ENCODE results near the gene OLFM3.

OLFM3 gene

DNA sequence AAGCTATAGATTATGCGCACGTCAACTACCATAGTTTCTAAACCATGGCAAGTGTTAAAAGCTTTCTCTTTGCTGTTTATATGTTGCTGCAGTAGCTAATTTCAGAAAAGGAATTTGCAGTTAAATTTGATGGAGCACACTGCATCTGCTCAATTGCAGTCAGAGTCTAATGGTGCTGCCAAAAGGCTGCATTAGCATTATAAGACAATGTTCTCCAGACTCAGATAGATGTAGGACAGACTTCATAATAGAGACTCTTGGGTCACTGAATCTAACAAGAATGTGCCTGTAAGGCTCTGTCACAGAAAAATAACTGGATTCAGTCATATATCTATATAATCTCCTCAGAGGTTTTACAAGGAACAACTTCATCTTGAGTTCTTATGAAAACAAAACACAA is 198.3 kb downstream of the OLFM3 start:
- H3K27ac ChIP-seq (ENCODE audit: low read depth, low read length, severe bottlenecking): no peak overlapping the region
- H3K9me3 ChIP-seq (ENCODE audit: control insufficient read depth, low read length): no peaks in the 10 kb centered on the region
- H3K36me3 ChIP-seq (ENCODE audit: control insufficient read depth, insufficient read depth, low read length): no peaks in the 10 kb centered on the region
- WGBS, 2 experiments (ENCODE audit: insufficient coverage in 2 of 2): no CpG with 5 or more reads among the region's 2 CpGs
- no peaks in the 10 kb centered on the region for H3K4me1 ChIP-seq (ENCODE audit: control insufficient read depth, insufficient read depth, low read length, poor library complexity, severe bottlenecking)
- H3K4me3 ChIP-seq (ENCODE audit: extremely low read depth, insufficient read depth, low read length, poor library complexity, severe bottlenecking): no peak overlapping the region

DNA sequence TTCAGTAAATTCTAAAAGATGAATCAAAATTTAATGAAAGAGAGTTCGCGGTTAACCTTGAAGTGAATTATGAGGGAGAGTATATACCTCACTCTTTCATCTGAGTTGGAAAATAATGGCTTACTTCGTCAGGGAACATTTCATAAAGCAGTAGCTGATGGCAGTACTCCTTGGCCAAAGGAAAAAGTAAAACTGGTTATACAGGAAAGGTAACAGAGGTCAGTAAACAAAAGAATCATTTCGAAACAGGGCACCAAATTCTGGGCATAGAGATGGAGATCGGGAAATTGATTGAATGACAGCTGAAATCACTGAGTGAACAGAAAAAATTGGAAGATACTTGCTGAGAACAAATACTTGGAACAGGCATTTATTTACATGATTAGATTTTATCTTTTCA is 199.0 kb downstream of the OLFM3 start:
- Histone ChIP-seq H3K27ac (ENCODE audit: low read depth, low read length, severe bottlenecking) (no peak overlapping the region), H3K9me3 (ENCODE audit: control insufficient read depth, low read length) (no peaks in the 10 kb centered on the region), H3K4me3 (ENCODE audit: extremely low read depth, insufficient read depth, low read length, poor library complexity, severe bottlenecking) (no peak overlapping the region), H3K4me1 (ENCODE audit: control insufficient read depth, insufficient read depth, low read length, poor library complexity, severe bottlenecking) (no peaks in the 10 kb centered on the region), H3K36me3 (ENCODE audit: control insufficient read depth, insufficient read depth, low read length) (no peaks in the 10 kb centered on the region)
- 87 to 100% methylated on average over 2 to 5 of the region's 5 CpGs for WGBS, 2 experiments (ENCODE audit: insufficient coverage in 2 of 2)

DNA sequence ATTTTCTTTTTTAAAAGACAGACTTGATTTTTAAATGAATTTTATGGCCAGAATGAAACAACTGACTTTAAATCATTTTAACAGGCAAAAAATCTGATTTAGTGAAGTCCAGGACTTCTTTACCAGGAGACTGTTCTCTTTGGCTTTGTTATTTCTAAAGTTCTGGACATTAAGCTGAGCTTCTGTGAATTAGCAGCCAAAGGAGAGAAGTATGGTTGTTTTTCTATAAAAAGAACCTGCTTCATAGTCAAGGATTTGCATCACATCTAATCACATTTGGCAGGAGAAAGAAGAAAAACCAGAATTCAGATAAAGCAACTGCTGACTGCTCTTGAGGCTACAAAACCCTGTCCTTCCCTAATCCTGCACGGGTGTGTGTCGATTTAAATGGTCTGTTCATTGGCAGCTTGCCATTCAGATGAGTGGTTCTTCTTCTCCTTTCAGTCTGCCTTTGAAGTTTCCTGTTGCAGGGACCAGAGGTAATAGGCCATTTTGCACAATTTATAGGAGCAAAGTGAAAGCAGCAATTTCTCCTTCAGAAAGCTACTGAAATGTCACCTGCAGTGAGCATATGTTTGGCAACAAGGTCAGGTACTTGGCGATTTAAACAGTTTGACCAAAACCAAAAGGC is 215.4 kb downstream of the OLFM3 start:
- 87 to 97% methylated on average over 3 of the region's 3 CpGs for WGBS, 2 experiments (ENCODE audit: insufficient coverage in 2 of 2)
- no peaks in the 10 kb centered on the region for H3K36me3 ChIP-seq (ENCODE audit: control insufficient read depth, insufficient read depth, low read length)
- H3K4me1 ChIP-seq (ENCODE audit: control insufficient read depth, insufficient read depth, low read length, poor library complexity, severe bottlenecking): no peaks in the 10 kb centered on the region
- no peak overlapping the region for H3K27ac ChIP-seq (ENCODE audit: low read depth, low read length, severe bottlenecking)
- no peaks in the 10 kb centered on the region for H3K9me3 ChIP-seq (ENCODE audit: control insufficient read depth, low read length)
- no peak overlapping the region for H3K4me3 ChIP-seq (ENCODE audit: extremely low read depth, insufficient read depth, low read length, poor library complexity, severe bottlenecking)

DNA sequence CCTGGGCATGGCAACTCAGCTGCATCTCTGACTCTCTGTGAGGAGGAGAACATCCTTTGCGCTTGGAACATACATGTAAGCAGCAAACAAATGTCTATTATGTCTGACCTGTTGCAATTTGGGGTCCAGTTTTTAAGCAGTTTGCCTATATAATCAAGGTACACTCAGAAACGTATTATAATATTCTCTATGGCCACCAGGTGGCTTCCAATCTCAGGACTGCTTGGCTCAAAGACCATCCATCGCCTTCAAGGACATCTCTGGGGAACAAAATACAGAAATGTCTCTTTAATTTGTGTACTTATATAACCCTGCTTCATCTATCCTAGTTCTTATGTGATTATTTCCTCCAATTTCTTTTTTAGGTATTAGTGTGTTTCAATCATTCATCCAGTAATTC is 227.2 kb downstream of the OLFM3 start:
- no peak overlapping the region for H3K27ac ChIP-seq (ENCODE audit: low read depth, low read length, severe bottlenecking)
- H3K4me1 ChIP-seq (ENCODE audit: control insufficient read depth, insufficient read depth, low read length, poor library complexity, severe bottlenecking): no peaks in the 10 kb centered on the region
- H3K9me3 ChIP-seq (ENCODE audit: control insufficient read depth, low read length): no peaks in the 10 kb centered on the region
- 58% methylated on average over 2 of the region's 3 CpGs; no CpG with 5 or more reads in 1 of the 2 experiments for WGBS, 2 experiments (ENCODE audit: insufficient coverage in 2 of 2)
- H3K36me3 ChIP-seq (ENCODE audit: control insufficient read depth, insufficient read depth, low read length): no peaks in the 10 kb centered on the region
- no peak overlapping the region for H3K4me3 ChIP-seq (ENCODE audit: extremely low read depth, insufficient read depth, low read length, poor library complexity, severe bottlenecking)

DNA sequence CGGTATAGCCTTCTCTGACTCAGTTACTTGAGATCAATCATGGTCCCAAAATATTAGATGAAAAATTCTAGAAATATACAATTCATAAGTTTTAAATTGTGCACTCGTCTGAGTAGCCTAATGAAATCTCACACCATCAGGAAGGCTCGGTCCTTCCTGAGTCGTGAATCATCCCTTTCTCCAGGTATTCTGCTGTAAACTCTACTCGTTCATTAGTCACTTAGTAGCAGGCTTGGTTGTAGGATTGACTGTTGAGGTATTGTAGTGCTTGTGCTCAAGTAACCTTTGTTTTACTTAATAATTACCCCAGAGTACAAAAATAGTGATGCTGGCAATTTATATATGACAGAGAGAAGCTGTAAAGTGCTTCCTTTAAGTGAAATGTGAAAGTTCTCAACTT is 238.7 kb downstream of the OLFM3 start:
- no peaks in the 10 kb centered on the region for H3K36me3 ChIP-seq (ENCODE audit: control insufficient read depth, insufficient read depth, low read length)
- no peaks in the 10 kb centered on the region for H3K4me1 ChIP-seq (ENCODE audit: control insufficient read depth, insufficient read depth, low read length, poor library complexity, severe bottlenecking)
- H3K9me3 ChIP-seq (ENCODE audit: control insufficient read depth, low read length): no peaks in the 10 kb centered on the region
- no peak overlapping the region for H3K4me3 ChIP-seq (ENCODE audit: extremely low read depth, insufficient read depth, low read length, poor library complexity, severe bottlenecking)
- no peak overlapping the region for H3K27ac ChIP-seq (ENCODE audit: low read depth, low read length, severe bottlenecking)
- WGBS, 2 experiments (ENCODE audit: insufficient coverage in 2 of 2): 100% methylated on average over 3 of the region's 5 CpGs; no CpG with 5 or more reads in 1 of the 2 experiments

DNA sequence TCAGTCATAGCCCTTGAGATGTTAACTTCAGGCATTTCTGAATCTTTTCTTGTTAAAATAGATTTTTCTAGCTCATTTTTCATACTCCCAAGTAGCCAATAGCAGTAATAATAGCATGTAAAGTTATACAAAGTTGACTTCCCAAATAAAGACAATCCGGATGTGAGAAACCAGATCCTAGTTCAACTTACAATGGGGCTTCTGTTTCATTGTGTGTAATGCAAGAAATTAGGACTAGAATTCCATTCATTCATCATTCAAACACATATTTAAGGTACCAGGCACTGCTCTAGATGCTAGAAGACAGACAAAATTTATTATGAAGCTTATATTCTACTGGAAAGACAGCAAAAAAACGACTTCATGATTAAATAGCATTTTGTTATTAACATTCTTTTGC is 240.3 kb downstream of the OLFM3 start:
- Histone ChIP-seq H3K4me3 (ENCODE audit: extremely low read depth, insufficient read depth, low read length, poor library complexity, severe bottlenecking) (no peak overlapping the region), H3K4me1 (ENCODE audit: control insufficient read depth, insufficient read depth, low read length, poor library complexity, severe bottlenecking) (no peaks in the 10 kb centered on the region), H3K9me3 (ENCODE audit: control insufficient read depth, low read length) (no peaks in the 10 kb centered on the region), H3K36me3 (ENCODE audit: control insufficient read depth, insufficient read depth, low read length) (no peaks in the 10 kb centered on the region), H3K27ac (ENCODE audit: low read depth, low read length, severe bottlenecking) (no peak overlapping the region)
- no CpG with 5 or more reads among the region's 2 CpGs for WGBS, 2 experiments (ENCODE audit: insufficient coverage in 2 of 2)

Data from mesodermal cell (in vitro differentiated cells).